SK-N-SH (cell line): Measurements from ENCODE around the gene ZNF22. TPM values are rescaled to one million over a fixed set of nuclear protein-coding genes. Genes with fewer than 3 reads are reported as not detected.

Experiments used
- CTCF ChIA-PET: fragments of 300-600, 350-600 bp; formaldehyde crosslinking; extraction: SDS; loops from one replicate; lab custom pipeline; 2021; lab: Yijun Ruan, JAX
- POLR2A ChIA-PET: fragments of 350-600 bp; sonication (Branson Sonifier 250); formaldehyde crosslinking; extraction: SDS; loops from one replicate; lab custom pipeline; 2020; ENCODE audit warnings: antibody characterized with exemption, inconsistent platforms; lab: Yijun Ruan, JAX
- DNase-seq: peaks from one replicate; pipeline ENCODE4 v3.0.0; 2012
- H2AFZ ChIP-seq: fragments of 200-600 bp; sonication (generic); 2 replicates; pipeline ENCODE4 v1.8.1; 2016; ENCODE audit warnings: antibody characterized with exemption, mild to moderate bottlenecking, low read depth
- H3F3A ChIP-seq: fragments of 200-600 bp; sonication (generic); replicated peaks from 2 replicates; pipeline ENCODE3; 2016; ENCODE audit warnings: antibody characterized with exemption, mild to moderate bottlenecking; ENCODE audit not compliant: insufficient read depth
- H3K27ac ChIP-seq, 2 experiments: fragments of 200-500 bp in 1 of 2; fragments of 200-600 bp in 1 of 2; sonication (Bioruptor generic) in 1 of 2; sonication (generic), shearing (Covaris generic) in 1 of 2; 2 replicates each; pipeline versions ENCODE4 v1.5.1 to v1.6.1; 2014 to 2016; ENCODE audit warnings: low read depth in 2 of 2, inconsistent platforms in 1 of 2, low read length in 1 of 2, mild to moderate bottlenecking in 1 of 2, mixed read lengths in 1 of 2
- H3K27me3 ChIP-seq: fragments of 200-600 bp; sonication (generic), shearing (Covaris generic); 2 replicates; pipeline ENCODE4 v1.6.1; 2016; ENCODE audit warnings: mixed run types; ENCODE audit not compliant: insufficient read depth
- H3K36me3 ChIP-seq, 2 experiments: fragments of 200-500 bp in 1 of 2; fragments of 200-600 bp in 1 of 2; sonication (Bioruptor generic) in 1 of 2; sonication (generic) in 1 of 2; replicated peaks in 1 of 2; 2 replicates each; pipeline versions ENCODE3 to v1.5.1; 2014 to 2016; ENCODE audit warnings: low read length in 1 of 2, mild to moderate bottlenecking in 1 of 2; ENCODE audit not compliant: insufficient read depth in 2 of 2, control insufficient read depth in 1 of 2
- H3K4me1 ChIP-seq, 2 experiments: fragments of 200-500 bp in 1 of 2; fragments of 200-600 bp in 1 of 2; sonication (Bioruptor generic) in 1 of 2; sonication (generic), shearing (Covaris generic) in 1 of 2; 2 replicates each; pipeline versions ENCODE4 v1.5.1 to v1.6.1; 2014 to 2016; ENCODE audit warnings: low read depth in 1 of 2, low read length in 1 of 2, mixed run types in 1 of 2; ENCODE audit not compliant: insufficient read depth in 2 of 2, control insufficient read depth in 1 of 2
- H3K4me2 ChIP-seq: fragments of 200-600 bp; sonication (generic), shearing (Covaris generic); 2 replicates; pipeline ENCODE4 v1.6.1; 2017; ENCODE audit warnings: mixed run types
- H3K4me3 ChIP-seq, 2 experiments: fragments of 200-500 bp in 1 of 2; fragments of 200-600 bp in 1 of 2; sonication (Bioruptor generic) in 1 of 2; sonication (generic), shearing (Covaris generic) in 1 of 2; 2 replicates each; pipeline versions ENCODE4 v1.5.1 to v1.8.1; 2014 to 2016; ENCODE audit warnings: low read depth in 2 of 2, inconsistent platforms in 1 of 2, low read length in 1 of 2, mild to moderate bottlenecking in 1 of 2, mixed read lengths in 1 of 2, moderate library complexity in 1 of 2
- H3K79me2 ChIP-seq: fragments of 200-600 bp; sonication (generic); 2 replicates; pipeline ENCODE4 v1.8.1; 2017; ENCODE audit warnings: mild to moderate bottlenecking; ENCODE audit not compliant: insufficient read depth
- H3K9ac ChIP-seq: fragments of 200-600 bp; sonication (generic); 2 replicates; pipeline ENCODE4 v1.6.1; 2017; ENCODE audit warnings: mixed run types
- H3K9me2 ChIP-seq: fragments of 200-600 bp; sonication (generic); 2 replicates; pipeline ENCODE4 v1.6.1; 2017; ENCODE audit warnings: mixed run types
- H3K9me3 ChIP-seq: fragments of 200-600 bp; sonication (generic); 2 replicates; pipeline ENCODE4 v1.6.1; 2017; ENCODE audit warnings: mixed run types, mild to moderate bottlenecking, moderate library complexity
- H4K20me1 ChIP-seq: fragments of 200-600 bp; sonication (generic); 2 replicates; pipeline ENCODE4 v1.6.1; 2017; ENCODE audit warnings: mild to moderate bottlenecking, mixed run types; ENCODE audit not compliant: insufficient read depth
- EP300 ChIP-seq, 2 experiments: IDR thresholded peaks; 2 replicates each; pipeline versions ENCODE4 v1.4.0 to v1.6.1; 2012; ENCODE audit warnings: borderline replicate concordance in 1 of 2, low read depth in 1 of 2, low read length in 1 of 2
- FOSL2 ChIP-seq: IDR thresholded peaks from 2 replicates; pipeline ENCODE4 v1.4.0; 2012; ENCODE audit warnings: low read depth, mild to moderate bottlenecking, moderate library complexity, borderline replicate concordance
- IRF3 ChIP-seq: fragments of 150-350 bp; IDR thresholded peaks from 2 replicates; pipeline ENCODE4 v1.6.1; 2016; ENCODE audit warnings: mild to moderate bottlenecking, low read depth, low read length
- JUND ChIP-seq: IDR thresholded peaks from 2 replicates; pipeline ENCODE4 v1.4.0; 2012
- MEF2A ChIP-seq: IDR thresholded peaks from 2 replicates; pipeline ENCODE4 v1.4.0; 2012; ENCODE audit warnings: low read depth, borderline replicate concordance
- NFIC ChIP-seq: IDR thresholded peaks from 2 replicates; pipeline ENCODE4 v1.4.0; 2012; ENCODE audit warnings: borderline replicate concordance
- PBX3 ChIP-seq: IDR thresholded peaks from 2 replicates; pipeline ENCODE4; 2012
- RCOR1 ChIP-seq: fragments of 150-350 bp; IDR thresholded peaks from 2 replicates; pipeline ENCODE4 v1.6.1; 2017; ENCODE audit warnings: antibody characterized with exemption, low read length
- REST ChIP-seq: IDR thresholded peaks from 2 replicates; pipeline ENCODE4 v1.6.1; 2012; ENCODE audit warnings: mild to moderate bottlenecking, low read depth, low read length, moderate library complexity
- RFX5 ChIP-seq: IDR thresholded peaks from 2 replicates; pipeline ENCODE4 v1.6.1; 2012; ENCODE audit warnings: mild to moderate bottlenecking, improper control_type of control experiment, low read length
- RXRA ChIP-seq: IDR thresholded peaks from 2 replicates; pipeline ENCODE4 v1.4.0; 2012; ENCODE audit warnings: low read depth, mild to moderate bottlenecking, borderline replicate concordance
- SIN3A ChIP-seq: IDR thresholded peaks from 2 replicates; pipeline ENCODE4 v1.6.1; 2012; ENCODE audit warnings: low read depth, mild to moderate bottlenecking, low read length, moderate library complexity, borderline replicate concordance
- SMC3 ChIP-seq: IDR thresholded peaks from 2 replicates; pipeline ENCODE4 v1.6.1; 2012; ENCODE audit warnings: low read depth, low read length, improper control_type of control experiment
- TAF1 ChIP-seq: IDR thresholded peaks from 2 replicates; pipeline ENCODE4 v1.6.1; 2012; ENCODE audit warnings: low read depth, mild to moderate bottlenecking, low read length, moderate library complexity, borderline replicate concordance
- YY1 ChIP-seq: IDR thresholded peaks from 2 replicates; pipeline ENCODE4 v1.4.0; 2012; ENCODE audit warnings: low read depth, mild to moderate bottlenecking
- WGBS: methylation state at CpG from one replicate; pipeline ENCODE4 v1.1.6; 2017; ENCODE audit warnings: low lambda C conversion rate; 5-methylcytosine and 5-hydroxymethylcytosine counted together
- polyA plus RNA-seq, 3 experiments: library from polyadenylated mRNA; depleted of rRNA; stranded (reverse); fragments of >200 nt; gene quantifications; 2 replicates each; pipeline ENCODE4 v1.2.3, GENCODE V29; 2012
- TF ChIP-seq, protein P1 (sequence below): IDR thresholded peaks from 2 replicates; pipeline ENCODE4 v1.4.0; 2012; ENCODE audit warnings: low read depth
- TF ChIP-seq, protein P2 (sequence below): IDR thresholded peaks from 2 replicates; pipeline ENCODE4 v1.4.0; 2012; ENCODE audit warnings: low read depth, borderline replicate concordance

Gene ZNF22
- polyA plus RNA-seq, 1 of the 3 experiments (the other 2 are of a cell fraction): 10.2 TPM

- no peak for DNase-seq
- no peaks in the 10 kb centered on the region for H3F3A ChIP-seq
- ChIA-PET POLR2A (interaction anchor here (1.3 kb wide), 1 partner anchor 12 kb away, joined by 4 read pairs; no protein-coding TSS in a partner anchor), CTCF (interaction anchor here (1.0 to 2.9 kb wide), 2 partner anchors 8 to 26 kb away, joined by 3 to 16 read pairs; no protein-coding TSS in a partner anchor)
- peaks cover 0 to 8% of the 10 kb centered on the region in 2 experiments for H3K36me3 ChIP-seq
- H3K4me3 ChIP-seq: peak overlapping the region; percentile 83 to 89
- TF ChIP-seq RFX5 (no peak), REST (no peak), TAF1 (no peak), SIN3A (no peak), EP300 (IDR thresholded peaks at IDR 0.05; ENCODE audit: borderline replicate concordance in 1 of 2, low read depth in 1 of 2, low read length in 1 of 2) (no peak), SMC3 (no peak), MEF2A (no peak), JUND (no peak), RXRA (no peak), YY1 (no peak), RCOR1 (no peak), PBX3 (no peak), FOSL2 (no peak), IRF3 (no peak), NFIC (no peak)
- TF ChIP-seq, protein P1, sequence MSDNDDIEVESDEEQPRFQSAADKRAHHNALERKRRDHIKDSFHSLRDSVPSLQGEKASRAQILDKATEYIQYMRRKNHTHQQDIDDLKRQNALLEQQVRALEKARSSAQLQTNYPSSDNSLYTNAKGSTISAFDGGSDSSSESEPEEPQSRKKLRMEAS: no peak
- TF ChIP-seq, protein P2, sequence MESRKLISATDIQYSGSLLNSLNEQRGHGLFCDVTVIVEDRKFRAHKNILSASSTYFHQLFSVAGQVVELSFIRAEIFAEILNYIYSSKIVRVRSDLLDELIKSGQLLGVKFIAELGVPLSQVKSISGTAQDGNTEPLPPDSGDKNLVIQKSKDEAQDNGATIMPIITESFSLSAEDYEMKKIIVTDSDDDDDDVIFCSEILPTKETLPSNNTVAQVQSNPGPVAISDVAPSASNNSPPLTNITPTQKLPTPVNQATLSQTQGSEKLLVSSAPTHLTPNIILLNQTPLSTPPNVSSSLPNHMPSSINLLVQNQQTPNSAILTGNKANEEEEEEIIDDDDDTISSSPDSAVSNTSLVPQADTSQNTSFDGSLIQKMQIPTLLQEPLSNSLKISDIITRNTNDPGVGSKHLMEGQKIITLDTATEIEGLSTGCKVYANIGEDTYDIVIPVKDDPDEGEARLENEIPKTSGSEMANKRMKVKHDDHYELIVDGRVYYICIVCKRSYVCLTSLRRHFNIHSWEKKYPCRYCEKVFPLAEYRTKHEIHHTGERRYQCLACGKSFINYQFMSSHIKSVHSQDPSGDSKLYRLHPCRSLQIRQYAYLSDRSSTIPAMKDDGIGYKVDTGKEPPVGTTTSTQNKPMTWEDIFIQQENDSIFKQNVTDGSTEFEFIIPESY: no peak
- WGBS: 1% methylated on average over 6 of the region's 6 CpGs
- H3K27me3 ChIP-seq: no peaks in the 10 kb centered on the region
- H3K4me2 ChIP-seq: peak overlapping the region; percentile 96
- H3K79me2 ChIP-seq: peaks cover 7% of the 10 kb centered on the region
- no peaks in the 10 kb centered on the region for H3K9me2 ChIP-seq
- no peaks in the 10 kb centered on the region for H4K20me1 ChIP-seq
- H3K9ac ChIP-seq: peak overlapping the region; percentile 91
- H3K9me3 ChIP-seq: no peaks in the 10 kb centered on the region
- H3K4me1 ChIP-seq: peaks cover 11 to 25% of the 10 kb centered on the region in 2 experiments; a peak in 3 of 4 replicates
- H3K27ac ChIP-seq: peak overlapping the region; percentile 75 to 81
- peak overlapping the region; percentile 84 for H2AFZ ChIP-seq
Measured at GRCh38 chr10:44958898-44959246, 41.9 kb upstream of the ZNF22 start.
